Activated naive CD4-positive, alpha-beta T cell treated with anti-CD3 and anti-CD28 coated beads for 36 hours (primary cell): ENCODE measurements around the gene CDK12. TPM values are rescaled to one million over a fixed set of nuclear protein-coding genes. Genes with fewer than 3 reads are reported as not detected.
"Not testable (repeated sequence)": the region's sequence is repeated elsewhere in the genome, so short reads cannot be mapped to it uniquely, and the experiment has no call there.

Experiments
- CTCF ChIA-PET: fragments of 350-600 bp; sonication (Branson Sonifier 250); formaldehyde crosslinking; loops from one replicate; lab custom pipeline; 2021; ENCODE audit warnings: antibody characterized with exemption; lab: Charles Lee
- DNase-seq: peaks from one replicate; pipeline ENCODE4 v3.0.0-alpha.2; 2020
- H3K27ac Mint-ChIP-seq: one replicate; pipeline ENCODE4 v1.8.0; 2021; ENCODE audit warnings: mild to moderate bottlenecking, mixed read lengths
- H3K27me3 Mint-ChIP-seq: one replicate; pipeline ENCODE4 v1.8.0; 2021; ENCODE audit warnings: low read depth, mixed read lengths
- H3K36me3 Mint-ChIP-seq: one replicate; pipeline ENCODE4 v1.8.0; 2021; ENCODE audit warnings: low read depth, mixed read lengths
- H3K4me1 Mint-ChIP-seq: one replicate; pipeline ENCODE4 v1.8.0; 2021; ENCODE audit warnings: low read depth, mixed read lengths
- H3K4me3 Mint-ChIP-seq: one replicate; pipeline ENCODE4 v1.8.0; 2021; ENCODE audit warnings: mild to moderate bottlenecking, moderate library complexity, mixed read lengths
- H3K9me3 Mint-ChIP-seq: one replicate; pipeline ENCODE4 v1.8.0; 2021; ENCODE audit warnings: mixed read lengths
- intact Hi-C: fragments of 100-400 bp; cut with micrococcal nuclease; formaldehyde crosslinking; loops from one replicate; pipeline ENCODE4 v1.15.1; 2023
- total RNA-seq, 2 experiments: library from RNA; stranded (reverse); gene quantifications; one replicate each; pipeline ENCODE4 v1.2.3, GENCODE V29; 2021

CDK12 gene
- total RNA-seq, 2 experiments from 2014 or later: 49.8 to 51.0 TPM

- H3K9me3 Mint-ChIP-seq, H3K27me3 Mint-ChIP-seq, H3K27ac Mint-ChIP-seq, DNase-seq: not testable (repeated sequence)
- intact Hi-C loops: loop anchor here (5.0 kb wide), 1 partner anchor 288 kb away; no protein-coding TSS in a partner anchor
- Mint-ChIP-seq H3K4me3 (peak overlapping the region; percentile 82), H3K36me3 (peaks cover 26% of the 10 kb centered on the region), H3K4me1 (peaks cover 43% of the 10 kb centered on the region)
- CTCF ChIA-PET: interaction anchor here (0.6 kb wide), 2 partner anchors 8 to 495 kb away, joined by 3 read pairs; no protein-coding TSS in a partner anchor
Measured at GRCh38 chr17:39464639-39465181, 3.4 kb downstream of the CDK12 start.

DNA sequence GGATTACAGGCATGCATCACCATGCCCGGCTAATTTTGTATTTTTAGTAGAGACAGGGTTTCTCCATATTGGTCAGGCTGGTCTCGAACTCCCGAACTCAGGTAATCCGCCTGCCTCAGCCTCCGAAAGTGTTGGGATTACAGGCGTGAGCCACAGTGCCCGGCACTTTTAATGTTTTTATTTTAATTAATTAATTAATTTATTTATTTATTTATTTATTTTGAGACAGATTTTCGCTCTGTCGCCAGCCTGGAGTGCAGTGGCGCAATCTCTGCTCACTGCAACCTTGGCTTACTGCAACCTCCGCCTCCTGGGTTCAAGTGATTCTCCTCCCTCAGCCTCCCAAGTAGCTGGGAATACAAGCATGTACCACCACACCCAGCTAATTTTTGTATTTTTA is 7.3 kb downstream of the CDK12 start:
- CTCF ChIA-PET, DNase-seq, H3K27me3 Mint-ChIP-seq, H3K4me3 Mint-ChIP-seq, H3K9me3 Mint-ChIP-seq, H3K27ac Mint-ChIP-seq, intact Hi-C loops: not testable (repeated sequence)
- peaks cover 27% of the 10 kb centered on the region for H3K36me3 Mint-ChIP-seq
- H3K4me1 Mint-ChIP-seq: peaks cover 44% of the 10 kb centered on the region

- DNase-seq: no peak
- Mint-ChIP-seq H3K9me3 (no peaks in the 10 kb centered on the region), H3K36me3 (peaks cover 14% of the 10 kb centered on the region), H3K4me1 (peaks cover 7% of the 10 kb centered on the region), H3K27ac (no peak overlapping the region), H3K4me3 (no peak overlapping the region), H3K27me3 (no peaks in the 10 kb centered on the region)
- CTCF ChIA-PET: interaction anchor here (0.6 to 0.7 kb wide), 2 partner anchors 8 to 26 kb away, joined by 3 read pairs; no protein-coding TSS in a partner anchor
- intact Hi-C loops: no loop called here
Measured at GRCh38 chr17:39473310-39473709, 12.0 kb downstream of the CDK12 start.

DNA sequence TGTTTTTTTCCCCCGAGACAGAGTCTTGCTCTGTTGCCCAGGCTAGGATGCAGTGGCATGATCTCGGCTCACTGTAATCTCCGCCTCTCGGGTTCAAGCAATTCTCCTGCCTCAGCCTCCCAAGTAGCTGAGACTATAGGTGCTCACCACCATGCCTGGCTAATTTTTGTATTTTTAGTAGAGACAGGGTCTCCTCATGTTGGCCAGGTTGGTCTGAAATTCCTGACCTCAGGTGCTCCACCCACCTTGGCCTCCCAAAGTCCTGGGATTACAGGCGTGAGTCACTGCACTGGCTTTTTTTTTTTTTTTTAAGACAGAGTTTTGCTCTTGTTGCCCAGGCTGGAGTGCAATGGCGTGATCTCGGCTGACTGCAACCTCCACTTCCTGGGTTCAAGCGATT is 18.3 kb downstream of the CDK12 start:
- H3K36me3 Mint-ChIP-seq: peaks cover 11% of the 10 kb centered on the region
- CTCF ChIA-PET: interaction anchor here (0.6 kb wide), 1 partner anchor 23 kb away, joined by 3 read pairs; no protein-coding TSS in a partner anchor
- DNase-seq, H3K27me3 Mint-ChIP-seq, H3K4me3 Mint-ChIP-seq, intact Hi-C loops, H3K27ac Mint-ChIP-seq, H3K4me1 Mint-ChIP-seq, H3K9me3 Mint-ChIP-seq: not testable (repeated sequence)

GRCh38 chr17:39483506-39483905 is 22.2 kb downstream of the CDK12 start:
- no peak overlapping the region for H3K4me3 Mint-ChIP-seq
- peaks cover 13% of the 10 kb centered on the region for H3K36me3 Mint-ChIP-seq
- no peak for DNase-seq
- CTCF ChIA-PET: no interaction called here
- H3K27ac Mint-ChIP-seq: no peak overlapping the region
- intact Hi-C loops: no loop called here
- no peaks in the 10 kb centered on the region for H3K9me3 Mint-ChIP-seq
- H3K27me3 Mint-ChIP-seq: no peaks in the 10 kb centered on the region
- peaks cover 7% of the 10 kb centered on the region for H3K4me1 Mint-ChIP-seq

- intact Hi-C loops: no loop called here
- Mint-ChIP-seq H3K36me3 (peaks cover 11% of the 10 kb centered on the region), H3K4me1 (peaks cover 7% of the 10 kb centered on the region), H3K27me3 (no peaks in the 10 kb centered on the region), H3K4me3 (no peak overlapping the region), H3K27ac (no peak overlapping the region), H3K9me3 (no peaks in the 10 kb centered on the region)
- CTCF ChIA-PET: no interaction called here
- no peak for DNase-seq
Measured at GRCh38 chr17:39484178-39484577, 22.9 kb downstream of the CDK12 start.

GRCh38 chr17:39485555-39485954 is 24.3 kb downstream of the CDK12 start:
- no peak for DNase-seq
- CTCF ChIA-PET: interaction anchor here (0.6 to 0.7 kb wide), 2 partner anchors 34 to 525 kb away, joined by 3 to 6 read pairs; partner anchors contain the start of gene MED1

GRCh38 chr17:39486242-39486641 is 25.0 kb downstream of the CDK12 start:
- H3K27ac Mint-ChIP-seq: no peak overlapping the region
- peaks cover 7% of the 10 kb centered on the region for H3K4me1 Mint-ChIP-seq
- intact Hi-C loops: no loop called here

More at GRCh38 chr17:39485555-39485954, 24.3 kb downstream of the CDK12 start:
- H3K27ac Mint-ChIP-seq: no peak overlapping the region
- H3K4me3 Mint-ChIP-seq: no peak overlapping the region
- H3K36me3 Mint-ChIP-seq: peaks cover 8% of the 10 kb centered on the region
- no peaks in the 10 kb centered on the region for H3K27me3 Mint-ChIP-seq
- no peaks in the 10 kb centered on the region for H3K9me3 Mint-ChIP-seq
- intact Hi-C loops: no loop called here
- H3K4me1 Mint-ChIP-seq: peaks cover 7% of the 10 kb centered on the region

DNA sequence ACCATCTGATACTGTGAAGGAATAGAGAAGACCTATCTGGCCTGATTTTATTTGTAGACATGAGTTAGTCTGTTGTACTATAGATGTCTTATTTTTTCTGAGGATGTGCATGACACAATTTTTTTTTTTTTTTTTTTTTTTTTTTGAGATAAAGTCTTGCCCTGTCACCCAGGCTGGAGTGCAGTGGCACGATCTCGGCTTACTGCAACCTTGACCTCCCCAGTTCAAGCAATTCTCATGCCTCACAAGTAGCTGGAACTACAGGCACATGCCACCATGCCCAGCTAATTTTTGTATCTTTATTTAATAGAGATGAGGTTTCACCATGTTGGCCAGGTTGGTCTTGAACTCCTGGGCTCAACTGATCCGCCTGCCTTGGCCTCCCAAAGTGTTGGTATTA is 26.2 kb downstream of the CDK12 start:
- H3K27me3 Mint-ChIP-seq, intact Hi-C loops, H3K4me1 Mint-ChIP-seq, H3K36me3 Mint-ChIP-seq, H3K27ac Mint-ChIP-seq, H3K9me3 Mint-ChIP-seq, H3K4me3 Mint-ChIP-seq, DNase-seq: not testable (repeated sequence)
- CTCF ChIA-PET: interaction anchor here (1.2 kb wide), 1 partner anchor 134 kb away, joined by 3 read pairs; no protein-coding TSS in a partner anchor

More at GRCh38 chr17:39486242-39486641, 25.0 kb downstream of the CDK12 start:
- Mint-ChIP-seq H3K4me3 (no peak overlapping the region), H3K36me3 (peaks cover 6% of the 10 kb centered on the region), H3K9me3 (no peaks in the 10 kb centered on the region), H3K27me3 (no peaks in the 10 kb centered on the region)
- CTCF ChIA-PET: interaction anchor here (0.7 kb wide), 1 partner anchor 58 kb away, joined by 5 read pairs; no protein-coding TSS in a partner anchor
- no peak for DNase-seq

- no peaks in the 10 kb centered on the region for H3K9me3 Mint-ChIP-seq
- no peaks in the 10 kb centered on the region for H3K27me3 Mint-ChIP-seq
- intact Hi-C loops: no loop called here
- no peak overlapping the region for H3K4me3 Mint-ChIP-seq
- CTCF ChIA-PET: interaction anchor here (0.7 to 1.2 kb wide), 2 partner anchors 12 to 134 kb away, joined by 3 to 5 read pairs; no protein-coding TSS in a partner anchor
- DNase-seq: no peak
- peaks cover 4% of the 10 kb centered on the region for H3K36me3 Mint-ChIP-seq
- no peak overlapping the region for H3K27ac Mint-ChIP-seq
- peaks cover 7% of the 10 kb centered on the region for H3K4me1 Mint-ChIP-seq
Measured at GRCh38 chr17:39487946-39488345, 26.7 kb downstream of the CDK12 start.

- H3K4me1 Mint-ChIP-seq, CTCF ChIA-PET, H3K27ac Mint-ChIP-seq, intact Hi-C loops, DNase-seq, H3K9me3 Mint-ChIP-seq, H3K27me3 Mint-ChIP-seq, H3K4me3 Mint-ChIP-seq: not testable (repeated sequence)
- H3K36me3 Mint-ChIP-seq: peaks cover 20% of the 10 kb centered on the region
Measured at GRCh38 chr17:39496921-39497320, 35.6 kb downstream of the CDK12 start.

DNA sequence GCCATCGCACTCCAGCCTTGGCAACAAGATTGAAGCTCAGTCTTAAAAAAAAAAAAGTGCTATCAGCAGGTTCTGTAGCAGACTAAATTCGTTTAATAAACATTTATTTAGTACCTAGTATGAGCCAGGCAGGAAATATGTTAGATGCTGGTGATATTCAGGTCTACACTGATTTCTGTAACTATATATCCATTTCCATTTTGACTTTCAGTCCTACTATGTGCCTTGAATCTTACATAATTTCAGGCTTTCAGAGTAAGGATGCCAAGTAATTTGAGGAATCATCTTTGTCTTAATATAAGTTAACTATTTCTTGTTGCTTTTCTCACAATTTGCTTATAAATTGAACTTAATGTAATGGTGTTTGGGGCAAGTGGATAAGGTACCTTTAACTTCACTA is 46.2 kb downstream of the CDK12 start:
- intact Hi-C loops: no loop called here
- Mint-ChIP-seq H3K4me3 (no peak overlapping the region), H3K4me1 (no peaks in the 10 kb centered on the region), H3K36me3 (peaks cover 45% of the 10 kb centered on the region), H3K9me3 (no peaks in the 10 kb centered on the region), H3K27ac (no peak overlapping the region), H3K27me3 (no peaks in the 10 kb centered on the region)
- CTCF ChIA-PET: no interaction called here
- DNase-seq: no peak

DNA sequence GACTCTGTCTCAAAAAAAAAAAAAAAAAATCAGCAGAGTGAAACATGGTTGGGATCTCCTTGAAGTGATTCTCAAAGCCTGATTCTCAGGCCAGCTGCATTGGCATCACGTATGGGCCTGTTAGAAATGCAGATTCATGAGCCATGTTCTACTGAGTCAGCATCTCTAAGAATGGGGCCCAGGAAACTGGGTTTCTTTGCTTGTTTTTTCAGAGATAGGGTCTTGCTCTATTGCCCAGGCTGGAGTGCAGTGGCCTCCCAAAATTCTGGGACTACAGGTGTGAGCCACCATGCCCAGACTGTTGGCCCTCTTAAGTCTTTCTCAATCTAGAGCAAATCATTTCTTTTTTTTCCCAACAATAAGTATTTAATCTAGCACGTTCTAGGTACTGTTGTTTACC is 47.7 kb downstream of the CDK12 start:
- Mint-ChIP-seq H3K4me3 (no peak overlapping the region), H3K36me3 (peaks cover 40% of the 10 kb centered on the region), H3K27ac (no peak overlapping the region), H3K27me3 (no peaks in the 10 kb centered on the region), H3K9me3 (no peaks in the 10 kb centered on the region), H3K4me1 (peaks cover 9% of the 10 kb centered on the region)
- CTCF ChIA-PET: interaction anchor here (1.0 kb wide), 1 partner anchor 221 kb away, joined by 3 read pairs; the partner anchor contains the start of gene MIEN1
- intact Hi-C loops: no loop called here
- DNase-seq: no peak
